ENCODE results near the gene MCCD1. TPM values are rescaled to one million over a fixed set of nuclear protein-coding genes. Genes with fewer than 3 reads are reported as not detected.

Gene MCCD1
- total RNA-seq, 1 experiment from 2014 or later: not detected

GRCh38 chr6:31541658-31542521 lies 13.1 kb downstream of the MCCD1 start, which contains the start of gene DDX39B:
Gene DDX39B, minus strand, starts transcription at chr6:31542003. Its CDS starts 1,471 bp downstream, at chr6:31540532.
- peak; percentile 98 for DNase-seq (ENCODE audit: low read depth)

- DNase-seq (ENCODE audit: low read depth): no peak
These were observed 14.9 kb downstream of the MCCD1 start for GRCh38 chr6:31543639-31544038.

GRCh38 chr6:31544676-31545075 lies 15.9 kb downstream of the MCCD1 start:
- no peak for DNase-seq (ENCODE audit: low read depth)

- DNase-seq (ENCODE audit: low read depth): no peak
These were observed 16.5 kb downstream of the MCCD1 start for GRCh38 chr6:31545291-31545690.

- DNase-seq (ENCODE audit: low read depth): peak; percentile 93
These were observed 17.7 kb downstream of the MCCD1 start, which contains the start of gene ATP6V1G2 for GRCh38 chr6:31546339-31546957. Gene ATP6V1G2, minus strand, starts transcription at chr6:31546608. Its CDS starts 49 bp downstream, at chr6:31546559.

GRCh38 chr6:31546958-31547726 lies 18.4 kb downstream of the MCCD1 start, which contains the start of gene NFKBIL1:
Gene NFKBIL1, plus strand, starts transcription at chr6:31547608. Its CDS starts 87 bp downstream, at chr6:31547695.
- peak; percentile 98 for DNase-seq (ENCODE audit: low read depth)

GRCh38 chr6:31547727-31548543 lies 19.2 kb downstream of the MCCD1 start:
- no peak for DNase-seq (ENCODE audit: low read depth)

GRCh38 chr6:31548544-31548873 lies 19.7 kb downstream of the MCCD1 start:
- no peak for DNase-seq (ENCODE audit: low read depth)

- DNase-seq (ENCODE audit: low read depth): peak; percentile 75
These were observed 22.6 kb downstream of the MCCD1 start for GRCh38 chr6:31551371-31551770.

- DNase-seq (ENCODE audit: low read depth): no peak
These were observed 27.5 kb downstream of the MCCD1 start for GRCh38 chr6:31556307-31556706.

- no peak for DNase-seq (ENCODE audit: low read depth)
These were observed 28.9 kb downstream of the MCCD1 start for GRCh38 chr6:31557443-31558317.

GRCh38 chr6:31558318-31558625 lies 29.5 kb downstream of the MCCD1 start:
- no peak for DNase-seq (ENCODE audit: low read depth)

GRCh38 chr6:31558631-31559500 lies 30.1 kb downstream of the MCCD1 start:
- DNase-seq (ENCODE audit: low read depth): peak; percentile 26

- DNase-seq (ENCODE audit: low read depth): no peak
These were observed 30.8 kb downstream of the MCCD1 start for GRCh38 chr6:31559606-31559957.

- peak; percentile 98 for DNase-seq (ENCODE audit: low read depth)
These were observed 31.4 kb downstream of the MCCD1 start for GRCh38 chr6:31559958-31560696.

GRCh38 chr6:31560697-31561058 lies 31.9 kb downstream of the MCCD1 start:
- DNase-seq (ENCODE audit: low read depth): no peak

GRCh38 chr6:31567531-31568370 lies 39.0 kb downstream of the MCCD1 start:
- DNase-seq (ENCODE audit: low read depth): no peak

GRCh38 chr6:31568537-31568961 lies 39.8 kb downstream of the MCCD1 start:
- DNase-seq (ENCODE audit: low read depth): no peak

Measured in M059J (cell line).